ENCODE results near the gene LOXL1.

Gene LOXL1

GRCh38 chr15:73981761-73982221, 55.5 kb downstream of the LOXL1 start:
- no peak for DNase-seq (ENCODE audit: low read depth)

GRCh38 chr15:73982222-73982962, 56.1 kb downstream of the LOXL1 start:
- peak; percentile 92 for DNase-seq (ENCODE audit: low read depth)

GRCh38 chr15:73983211-73983727, 57.0 kb downstream of the LOXL1 start:
- DNase-seq (ENCODE audit: low read depth), result peak; percentile 79

- DNase-seq (ENCODE audit: low read depth), result no peak
Observed at GRCh38 chr15:73983773-73984172, 57.5 kb downstream of the LOXL1 start.

GRCh38 chr15:73984208-73984979, 58.1 kb downstream of the LOXL1 start:
- no peak for DNase-seq (ENCODE audit: low read depth)

GRCh38 chr15:73985101-73985873, 59.0 kb downstream of the LOXL1 start:
- DNase-seq (ENCODE audit: low read depth), result no peak

GRCh38 chr15:73986055-73986775, 60.0 kb downstream of the LOXL1 start:
- DNase-seq (ENCODE audit: low read depth), result no peak

DNA sequence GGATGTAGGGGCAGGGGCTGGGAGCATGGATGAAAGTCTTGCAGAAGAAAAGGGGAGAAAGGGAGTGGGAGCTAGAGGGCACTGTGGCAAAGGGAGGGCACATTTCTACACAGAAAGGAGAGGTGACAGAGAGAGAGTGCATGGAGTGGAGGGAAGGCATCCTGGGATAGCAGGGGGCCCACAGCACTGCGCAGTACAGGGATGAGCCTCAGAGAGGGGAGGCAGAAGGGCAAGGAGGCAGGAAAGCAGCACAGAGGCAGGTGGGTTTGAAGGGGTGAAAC, 60.5 kb downstream of the LOXL1 start:
- DNase-seq (ENCODE audit: low read depth), result no peak

- no peak for DNase-seq (ENCODE audit: low read depth)
Observed at GRCh38 chr15:73987250-73987649, 61.0 kb downstream of the LOXL1 start.

- DNase-seq (ENCODE audit: low read depth), result no peak
Observed at GRCh38 chr15:73987681-73988444, 61.6 kb downstream of the LOXL1 start.

- DNase-seq (ENCODE audit: low read depth), result no peak
Observed at GRCh38 chr15:73988445-73988969, 62.2 kb downstream of the LOXL1 start.

- peak; percentile 55 for DNase-seq (ENCODE audit: low read depth)
Observed at GRCh38 chr15:73989001-73989798, 62.9 kb downstream of the LOXL1 start.

GRCh38 chr15:73990250-73991005, 64.2 kb downstream of the LOXL1 start:
- no peak for DNase-seq (ENCODE audit: low read depth)

- DNase-seq (ENCODE audit: low read depth), result peak; percentile 83
Observed at GRCh38 chr15:73991260-73991659, 65.0 kb downstream of the LOXL1 start.

- DNase-seq (ENCODE audit: low read depth), result peak; percentile 96
Observed at GRCh38 chr15:73991726-73992593, 65.7 kb downstream of the LOXL1 start, which contains the start of gene STOML1. STOML1 (minus strand) TSS chr15:73992295; CDS start chr15:73992223, 72 bp downstream.

DNA sequence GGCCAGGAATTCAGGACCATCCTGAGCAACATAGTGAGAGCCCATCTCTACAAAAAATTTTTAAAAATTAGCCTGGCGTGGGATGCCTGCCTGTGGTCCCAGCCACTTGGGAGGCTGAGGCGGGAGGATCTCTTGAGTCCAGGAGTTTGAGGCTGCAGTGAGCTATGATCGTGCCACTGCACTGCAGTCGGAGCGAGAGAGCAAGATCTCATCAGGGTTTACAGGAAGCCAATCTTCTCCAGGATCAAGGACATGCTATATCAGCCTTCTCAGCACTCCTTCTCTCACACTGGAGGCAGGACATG, 66.3 kb downstream of the LOXL1 start:
- DNase-seq (ENCODE audit: low read depth), result no peak

- DNase-seq (ENCODE audit: low read depth), result no peak
Observed at GRCh38 chr15:73993211-73993994, 67.1 kb downstream of the LOXL1 start.
